Naive thymus-derived CD4-positive, alpha-beta T cell (primary cell): ENCODE data around the gene SIRT7. TPM values are rescaled to one million over a fixed set of nuclear protein-coding genes. Genes with fewer than 3 reads are reported as not detected.

ENCODE experiments used
- ATAC-seq: fragments of 150-1000 bp; cut with Tn5 transposase; 2 replicates; pipeline ENCODE4 v1.10.0; 2021; ENCODE audit warnings: mild to moderate bottlenecking, moderate library complexity
- CTCF ChIA-PET: fragments of 350-600 bp; sonication (Branson Sonifier 250); formaldehyde crosslinking; loops from one replicate; lab custom pipeline; 2021; ENCODE audit warnings: antibody characterized with exemption; lab: Charles Lee
- POLR2A ChIA-PET: fragments of 350-600 bp; sonication (Branson Sonifier 250); formaldehyde crosslinking; loops from one replicate; lab custom pipeline; 2021; ENCODE audit warnings: antibody characterized with exemption, inconsistent platforms; lab: Charles Lee
- DNase-seq, 9 donors: peaks; one replicate each; pipeline versions ENCODE4 v3.0.0 to v3.0.0-alpha.2; 2020 to 2022; ENCODE audit warnings: mixed read lengths in 1 of 9
- H3K27ac ChIP-seq: one replicate; pipeline ENCODE4 v1.7.0; 2013; ENCODE audit warnings: mild to moderate bottlenecking, low read depth, low read length, moderate library complexity
- H3K27me3 ChIP-seq, 2 donors: one replicate each; pipeline ENCODE4 v1.7.0; 2013; ENCODE audit warnings: low read length in 2 of 2, mild to moderate bottlenecking in 2 of 2, moderate library complexity in 2 of 2; ENCODE audit not compliant: control insufficient read depth in 2 of 2, insufficient read depth in 2 of 2
- H3K36me3 ChIP-seq, 3 experiments: 1 replicate in 2 of 3; 2 replicates in 1 of 3; pipeline ENCODE4 v1.7.0; 2013; ENCODE audit warnings: low read length in 3 of 3, mild to moderate bottlenecking in 3 of 3, moderate library complexity in 1 of 3; ENCODE audit not compliant: insufficient read depth in 3 of 3, control insufficient read depth in 2 of 3
- H3K4me1 ChIP-seq, 2 donors: one replicate each; pipeline ENCODE4 v1.7.0; 2013; ENCODE audit warnings: low read length in 2 of 2, mild to moderate bottlenecking in 2 of 2, moderate library complexity in 1 of 2; ENCODE audit not compliant: control insufficient read depth in 2 of 2, insufficient read depth in 2 of 2
- H3K4me3 ChIP-seq: 2 replicates; pipeline ENCODE4 v1.7.0; 2013; ENCODE audit warnings: mild to moderate bottlenecking, low read length
- H3K9me3 ChIP-seq, 3 experiments: 1 replicate in 2 of 3; 2 replicates in 1 of 3; pipeline ENCODE4 v1.7.0; 2013; ENCODE audit warnings: low read length in 3 of 3; ENCODE audit not compliant: control insufficient read depth in 2 of 3
- H3K27ac Mint-ChIP-seq, 9 donors: one replicate each; pipeline ENCODE4 v1.8.0; 2020 to 2022; ENCODE audit warnings: mixed read lengths in 9 of 9, mild to moderate bottlenecking in 8 of 9, moderate library complexity in 5 of 9, inconsistent platforms in 2 of 9
- H3K27me3 Mint-ChIP-seq, 5 donors: one replicate each; pipeline ENCODE4 v1.8.0; 2021 to 2022; ENCODE audit warnings: mixed read lengths in 5 of 5, mild to moderate bottlenecking in 1 of 5
- H3K36me3 Mint-ChIP-seq, 5 donors: one replicate each; pipeline ENCODE4 v1.8.0; 2020 to 2022; ENCODE audit warnings: mixed read lengths in 5 of 5, mild to moderate bottlenecking in 3 of 5, inconsistent platforms in 1 of 5
- H3K4me1 Mint-ChIP-seq, 7 donors: one replicate each; pipeline ENCODE4 v1.8.0; 2020 to 2022; ENCODE audit warnings: mixed read lengths in 7 of 7, mild to moderate bottlenecking in 3 of 7, inconsistent platforms in 1 of 7
- H3K4me3 Mint-ChIP-seq, 10 donors: one replicate each; pipeline ENCODE4 v1.8.0; 2020 to 2022; ENCODE audit warnings: mild to moderate bottlenecking in 10 of 10, mixed read lengths in 10 of 10, moderate library complexity in 6 of 10, inconsistent platforms in 2 of 10
- H3K9me3 Mint-ChIP-seq, 11 donors: one replicate each; pipeline ENCODE4 v1.8.0; 2020 to 2022; ENCODE audit warnings: mixed read lengths in 11 of 11, mild to moderate bottlenecking in 4 of 11, inconsistent platforms in 1 of 11, moderate library complexity in 1 of 11
- intact Hi-C, 2 donors: fragments of 100-400 bp; cut with micrococcal nuclease; formaldehyde crosslinking; loops; one replicate each; pipeline ENCODE4 v1.15.1; 2023
- polyA plus RNA-seq, 2 donors: library from polyadenylated mRNA; unstranded; fragments of 300-500 nt; fragmentation: Illumina TruSeq; gene quantifications; one replicate each; pipeline ENCODE4 v1.2.3, GENCODE V29; 2021
- total RNA-seq, 6 experiments: library from RNA in 5 of 6; stranded (reverse) in 5 of 6; gene quantifications; 1 replicate in 5 of 6; 2 replicates in 1 of 6; pipeline ENCODE4 v1.2.3 and lab custom pipeline; 2021 to 2026

The SIRT7 gene
- total and polyA plus RNA-seq, 7 experiments from 2014 or later = 21.6 to 81.4 (median 56.8) TPM

GRCh38 chr17:81950501-81950900 lies 32.5 kb upstream of the SIRT7 start:
- intact Hi-C loops = no loop called here
- CTCF ChIA-PET = interaction anchor here (0.9 kb wide), 1 partner anchor 9 kb away, joined by 3 read pairs; no protein-coding TSS in a partner anchor
- H3K4me1 Mint-ChIP-seq = peaks cover 0 to 11% (median 4%) of the 10 kb centered on the region in 7 donors

GRCh38 chr17:81948635-81949378 lies 30.8 kb upstream of the SIRT7 start:
- POLR2A ChIA-PET = no interaction called here
- H3K27ac Mint-ChIP-seq = no peak overlapping the region
- peaks cover 0 to 4% of the 10 kb centered on the region in 2 donors for H3K4me1 ChIP-seq
- no peak for ATAC-seq
- peaks cover 0 to 11% (median 4%) of the 10 kb centered on the region in 7 donors for H3K4me1 Mint-ChIP-seq
- no peaks in the 10 kb centered on the region for H3K36me3 ChIP-seq
- no peaks in the 10 kb centered on the region for H3K27me3 ChIP-seq
- H3K27ac ChIP-seq = no peak overlapping the region
- no peak overlapping the region for H3K4me3 ChIP-seq
- H3K9me3 Mint-ChIP-seq = no peaks in the 10 kb centered on the region
- intact Hi-C loops = no loop called here
- CTCF ChIA-PET = interaction anchor here (2.5 kb wide), 1 partner anchor 11 kb away, joined by 10 read pairs; no protein-coding TSS in a partner anchor
- no peak overlapping the region for H3K4me3 Mint-ChIP-seq
- H3K27me3 Mint-ChIP-seq = peaks cover 0 to 12% (median 0%) of the 10 kb centered on the region in 5 donors
- no peak for DNase-seq
- H3K36me3 Mint-ChIP-seq = no peaks in the 10 kb centered on the region
- no peaks in the 10 kb centered on the region for H3K9me3 ChIP-seq

More at GRCh38 chr17:81950501-81950900, 32.5 kb upstream of the SIRT7 start:
- no peaks in the 10 kb centered on the region for H3K9me3 Mint-ChIP-seq
- ATAC-seq = no peak
- peaks cover 0 to 12% (median 0%) of the 10 kb centered on the region in 5 donors for H3K27me3 Mint-ChIP-seq
- peak overlapping the region in 3 of 9 donors; percentile 20 to 55 (median 26) for H3K27ac Mint-ChIP-seq
- Histone ChIP-seq H3K27ac (no peak overlapping the region), H3K27me3 (no peaks in the 10 kb centered on the region), H3K4me3 (no peak overlapping the region), H3K9me3 (no peaks in the 10 kb centered on the region), H3K4me1 (peaks cover 0 to 4% of the 10 kb centered on the region in 2 donors), H3K36me3 (no peaks in the 10 kb centered on the region)
- no peaks in the 10 kb centered on the region for H3K36me3 Mint-ChIP-seq
- H3K4me3 Mint-ChIP-seq = peak overlapping the region in 1 of 10 donors; percentile 14
- POLR2A ChIA-PET = interaction anchor here (0.8 kb wide), 1 partner anchor 21 kb away, joined by 3 read pairs; no protein-coding TSS in a partner anchor
- no peak for DNase-seq

GRCh38 chr17:81947189-81947588 lies 29.2 kb upstream of the SIRT7 start, which contains the start of gene MYADML2:
MYADML2 (minus strand) TSS chr17:81947233; CDS start chr17:81941741, 5,492 bp downstream.
- Histone ChIP-seq H3K27ac (no peak within 1 kb of the TSS), H3K27me3 (no peaks in the 10 kb centered on the region), H3K36me3 (no peaks in the 10 kb centered on the region), H3K4me1 (no peaks in the 10 kb centered on the region), H3K9me3 (no peaks in the 10 kb centered on the region), H3K4me3 (no peak within 1 kb of the TSS)
- peaks cover 0 to 12% (median 0%) of the 10 kb centered on the region in 5 donors for H3K27me3 Mint-ChIP-seq
- H3K27ac Mint-ChIP-seq = no peak within 1 kb of the TSS
- intact Hi-C loops = no loop called here
- no peak within 1 kb of the TSS for H3K4me3 Mint-ChIP-seq
- H3K4me1 Mint-ChIP-seq = peaks cover 0 to 11% (median 4%) of the 10 kb centered on the region in 7 donors
- no peaks in the 10 kb centered on the region for H3K9me3 Mint-ChIP-seq
- ATAC-seq (no peak), DNase-seq (no peak)
- ChIA-PET CTCF (no interaction called here), POLR2A (interaction anchor here (0.7 kb wide), 1 partner anchor 584 kb away, joined by 3 read pairs; no protein-coding TSS in a partner anchor)
- H3K36me3 Mint-ChIP-seq = no peaks in the 10 kb centered on the region

- intact Hi-C loops = no loop called here
- ChIA-PET POLR2A (no interaction called here), CTCF (interaction anchor here (2.0 kb wide), 1 partner anchor 15 kb away, joined by 8 read pairs; no protein-coding TSS in a partner anchor)
- no peak overlapping the region for H3K27ac ChIP-seq
- ATAC-seq (no peak), DNase-seq (no peak)
- H3K9me3 ChIP-seq = no peaks in the 10 kb centered on the region
- H3K27me3 Mint-ChIP-seq = peaks cover 0 to 6% (median 0%) of the 10 kb centered on the region in 5 donors
- H3K4me3 ChIP-seq = no peak overlapping the region
- H3K4me3 Mint-ChIP-seq = no peak overlapping the region
- no peaks in the 10 kb centered on the region for H3K36me3 ChIP-seq
- H3K4me1 Mint-ChIP-seq = peaks cover 0 to 2% (median 0%) of the 10 kb centered on the region in 7 donors
- no peaks in the 10 kb centered on the region for H3K36me3 Mint-ChIP-seq
- H3K27ac Mint-ChIP-seq = no peak overlapping the region
- no peaks in the 10 kb centered on the region for H3K9me3 Mint-ChIP-seq
- H3K27me3 ChIP-seq = no peaks in the 10 kb centered on the region
- H3K4me1 ChIP-seq = no peaks in the 10 kb centered on the region
Measured at GRCh38 chr17:81944858-81945257, 26.9 kb upstream of the SIRT7 start.

GRCh38 chr17:81942167-81942553 lies 24.2 kb upstream of the SIRT7 start:
- DNase-seq (no peak), ATAC-seq (no peak)
- Mint-ChIP-seq H3K9me3 (no peaks in the 10 kb centered on the region), H3K27ac (no peak overlapping the region), H3K4me3 (no peak overlapping the region), H3K27me3 (peaks cover 0 to 6% (median 0%) of the 10 kb centered on the region in 5 donors), H3K36me3 (no peaks in the 10 kb centered on the region), H3K4me1 (peaks cover 0 to 10% (median 6%) of the 10 kb centered on the region in 7 donors)
- H3K9me3 ChIP-seq = no peaks in the 10 kb centered on the region
- intact Hi-C loops = no loop called here
- CTCF ChIA-PET = no interaction called here
- no peaks in the 10 kb centered on the region for H3K36me3 ChIP-seq
- POLR2A ChIA-PET = interaction anchor here (0.7 kb wide), 1 partner anchor 363 kb away, joined by 3 read pairs; no protein-coding TSS in a partner anchor
- H3K27ac ChIP-seq = no peak overlapping the region
- H3K4me3 ChIP-seq = no peak overlapping the region
- H3K27me3 ChIP-seq = no peaks in the 10 kb centered on the region
- no peaks in the 10 kb centered on the region for H3K4me1 ChIP-seq

- no peaks in the 10 kb centered on the region for H3K27me3 ChIP-seq
- Mint-ChIP-seq H3K36me3 (no peaks in the 10 kb centered on the region), H3K9me3 (no peaks in the 10 kb centered on the region), H3K27me3 (peaks cover 0 to 6% (median 0%) of the 10 kb centered on the region in 5 donors), H3K27ac (no peak overlapping the region), H3K4me3 (no peak overlapping the region), H3K4me1 (peaks cover 0 to 10% (median 6%) of the 10 kb centered on the region in 7 donors)
- intact Hi-C loops = no loop called here
- ATAC-seq (no peak), DNase-seq (no peak)
- H3K27ac ChIP-seq = no peak overlapping the region
- POLR2A ChIA-PET = interaction anchor here (0.7 kb wide), 1 partner anchor 364 kb away, joined by 3 read pairs; no protein-coding TSS in a partner anchor
- H3K9me3 ChIP-seq = no peaks in the 10 kb centered on the region
- H3K4me1 ChIP-seq = peaks cover 0 to 2% of the 10 kb centered on the region in 2 donors
- CTCF ChIA-PET = no interaction called here
- no peak overlapping the region for H3K4me3 ChIP-seq
- no peaks in the 10 kb centered on the region for H3K36me3 ChIP-seq
Measured at GRCh38 chr17:81941484-81942166, 23.6 kb upstream of the SIRT7 start.
